Suprapubic skin (tissue), 4 donors: ENCODE measurements around the gene POLR1D. TPM values are rescaled to one million over a fixed set of nuclear protein-coding genes. Genes with fewer than 3 reads are reported as not detected.

ENCODE experiments used
- DNase-seq, 2 donors: peaks; one replicate each; pipeline ENCODE4 v3.0.0-alpha.2; 2019; ENCODE audit warnings: low spot score in 2 of 2
- H3K27ac ChIP-seq: fragments of 200-600 bp; sonication (generic); one replicate; pipeline ENCODE4 v1.5.1; 2019
- H3K27me3 ChIP-seq: fragments of 200-600 bp; sonication (generic); one replicate; pipeline ENCODE4 v1.5.1; 2019
- H3K36me3 ChIP-seq: fragments of 200-600 bp; sonication (generic); one replicate; pipeline ENCODE4 v1.5.1; 2019
- H3K4me1 ChIP-seq: fragments of 200-600 bp; sonication (generic); one replicate; pipeline ENCODE4 v1.5.1; 2019
- H3K4me3 ChIP-seq: fragments of 200-600 bp; sonication (generic); one replicate; pipeline ENCODE4 v1.5.1; 2019; ENCODE audit warnings: mild to moderate bottlenecking
- H3K9me3 ChIP-seq: fragments of 200-600 bp; sonication (generic); one replicate; pipeline ENCODE4 v1.5.1; 2019
- CTCF ChIP-seq, 2 donors: fragments of 200-600 bp in 1 of 2; fragments of 450-650 bp in 1 of 2; sonication (generic) in 1 of 2; IDR thresholded peaks; one replicate each; pipeline ENCODE4 v1.5.1; 2016 to 2019; ENCODE audit warnings: antibody characterized with exemption in 2 of 2, mild to moderate bottlenecking in 1 of 2, moderate library complexity in 1 of 2
- EP300 ChIP-seq: sonication (generic); formaldehyde crosslinking; IDR thresholded peaks from one replicate; pipeline ENCODE4 v1.6.1; 2017; ENCODE audit warnings: antibody characterized with exemption
- POLR2A ChIP-seq, 2 donors: fragments of 450-650 bp; IDR thresholded peaks; one replicate each; pipeline ENCODE4 v1.6.1; 2017; ENCODE audit warnings: antibody characterized with exemption in 2 of 2, mild to moderate bottlenecking in 2 of 2, moderate library complexity in 2 of 2
- POLR2AphosphoS5 ChIP-seq, 3 donors: sonication (generic); formaldehyde crosslinking; IDR thresholded peaks; one replicate each; pipeline ENCODE4 v1.6.1; 2017; ENCODE audit warnings: antibody characterized with exemption in 3 of 3
- WGBS: methylation state at CpG from one replicate; pipeline ENCODE4 v1.1.5; 2018; 5-methylcytosine and 5-hydroxymethylcytosine counted together
- total RNA-seq, 4 donors: library from RNA; depleted of rRNA; stranded (reverse); fragments of >200 nt; gene quantifications; one replicate each; pipeline ENCODE4 v1.1.0, GENCODE V29; 2016

The POLR1D gene
- total RNA-seq, 4 donors from 2014 or later: 148 to 197 (median 177) TPM

- 83% methylated on average over 1 of the region's 1 CpG for WGBS
- peaks cover 38% of the 10 kb centered on the region for H3K4me1 ChIP-seq
- H3K27ac ChIP-seq: no peak overlapping the region
- no peak for DNase-seq
- peaks cover 20% of the 10 kb centered on the region for H3K36me3 ChIP-seq
- H3K9me3 ChIP-seq: peaks cover 3% of the 10 kb centered on the region
- H3K4me3 ChIP-seq: no peak overlapping the region
- TF ChIP-seq EP300: no peak
- no peaks in the 10 kb centered on the region for H3K27me3 ChIP-seq
Observed at GRCh38 chr13:27654816-27655215, 33.1 kb downstream of the POLR1D start.

GRCh38 chr13:27657724-27658123, 36.0 kb downstream of the POLR1D start:
- no peak for TF ChIP-seq CTCF (IDR thresholded peaks at IDR 0.05)
- no peak for TF ChIP-seq POLR2AphosphoS5 (IDR thresholded peaks at IDR 0.05)
- DNase-seq: no peak
- Histone ChIP-seq H3K27ac (no peak overlapping the region), H3K27me3 (no peaks in the 10 kb centered on the region), H3K36me3 (no peaks in the 10 kb centered on the region), H3K9me3 (no peaks in the 10 kb centered on the region), H3K4me1 (peaks cover 42% of the 10 kb centered on the region), H3K4me3 (no peak overlapping the region)
- WGBS: 86% methylated on average over 2 of the region's 2 CpGs

- no peak for TF ChIP-seq POLR2A (IDR thresholded peaks at IDR 0.05)
- TF ChIP-seq POLR2AphosphoS5 (IDR thresholded peaks at IDR 0.05): no peak
- no peak for TF ChIP-seq EP300
- no peak for TF ChIP-seq CTCF (IDR thresholded peaks at IDR 0.05)
- H3K27me3 ChIP-seq: no peaks in the 10 kb centered on the region
- H3K4me3 ChIP-seq: no peak overlapping the region
- peaks cover 49% of the 10 kb centered on the region for H3K4me1 ChIP-seq
- DNase-seq: no peak
- no peak overlapping the region for H3K27ac ChIP-seq
- H3K9me3 ChIP-seq: no peaks in the 10 kb centered on the region
- no peaks in the 10 kb centered on the region for H3K36me3 ChIP-seq
Observed at GRCh38 chr13:27658546-27658945, 36.9 kb downstream of the POLR1D start.

- TF ChIP-seq CTCF (IDR thresholded peaks at IDR 0.05): no peak
- TF ChIP-seq POLR2A (IDR thresholded peaks at IDR 0.05): no peak
- no peak for TF ChIP-seq EP300
- no peak for TF ChIP-seq POLR2AphosphoS5 (IDR thresholded peaks at IDR 0.05)
- Histone ChIP-seq H3K27ac (no peak overlapping the region), H3K4me1 (peaks cover 44% of the 10 kb centered on the region), H3K36me3 (no peaks in the 10 kb centered on the region), H3K27me3 (no peaks in the 10 kb centered on the region), H3K4me3 (no peak overlapping the region), H3K9me3 (no peaks in the 10 kb centered on the region)
- no peak for DNase-seq
- WGBS: 62% methylated on average over 7 of the region's 7 CpGs
Observed at GRCh38 chr13:27659145-27659865, 37.6 kb downstream of the POLR1D start.

- 97% methylated on average over 6 of the region's 6 CpGs for WGBS
- Histone ChIP-seq H3K27me3 (no peaks in the 10 kb centered on the region), H3K27ac (no peak overlapping the region), H3K4me3 (no peak overlapping the region), H3K9me3 (no peaks in the 10 kb centered on the region), H3K36me3 (no peaks in the 10 kb centered on the region), H3K4me1 (peaks cover 32% of the 10 kb centered on the region)
- no peak for DNase-seq
- TF ChIP-seq CTCF (IDR thresholded peaks at IDR 0.05) (no peak), EP300 (no peak), POLR2AphosphoS5 (IDR thresholded peaks at IDR 0.05) (no peak), POLR2A (IDR thresholded peaks at IDR 0.05) (no peak)
Observed at GRCh38 chr13:27660511-27660910, 38.8 kb downstream of the POLR1D start.

GRCh38 chr13:27661017-27661416, 39.3 kb downstream of the POLR1D start:
- no peak for TF ChIP-seq POLR2AphosphoS5 (IDR thresholded peaks at IDR 0.05)
- no peak for TF ChIP-seq EP300
- no peak for TF ChIP-seq CTCF (IDR thresholded peaks at IDR 0.05)
- TF ChIP-seq POLR2A (IDR thresholded peaks at IDR 0.05): no peak
- H3K27ac ChIP-seq: no peak overlapping the region
- no peaks in the 10 kb centered on the region for H3K27me3 ChIP-seq
- DNase-seq: no peak
- H3K36me3 ChIP-seq: peaks cover 5% of the 10 kb centered on the region
- no peaks in the 10 kb centered on the region for H3K9me3 ChIP-seq
- no peak overlapping the region for H3K4me3 ChIP-seq
- peaks cover 29% of the 10 kb centered on the region for H3K4me1 ChIP-seq
